Measurements from ENCODE around the gene SLC35B4.
A peak's percentile ranks its signal among the peaks of the same experiment; 100 is the strongest.

Gene SLC35B4

DNA sequence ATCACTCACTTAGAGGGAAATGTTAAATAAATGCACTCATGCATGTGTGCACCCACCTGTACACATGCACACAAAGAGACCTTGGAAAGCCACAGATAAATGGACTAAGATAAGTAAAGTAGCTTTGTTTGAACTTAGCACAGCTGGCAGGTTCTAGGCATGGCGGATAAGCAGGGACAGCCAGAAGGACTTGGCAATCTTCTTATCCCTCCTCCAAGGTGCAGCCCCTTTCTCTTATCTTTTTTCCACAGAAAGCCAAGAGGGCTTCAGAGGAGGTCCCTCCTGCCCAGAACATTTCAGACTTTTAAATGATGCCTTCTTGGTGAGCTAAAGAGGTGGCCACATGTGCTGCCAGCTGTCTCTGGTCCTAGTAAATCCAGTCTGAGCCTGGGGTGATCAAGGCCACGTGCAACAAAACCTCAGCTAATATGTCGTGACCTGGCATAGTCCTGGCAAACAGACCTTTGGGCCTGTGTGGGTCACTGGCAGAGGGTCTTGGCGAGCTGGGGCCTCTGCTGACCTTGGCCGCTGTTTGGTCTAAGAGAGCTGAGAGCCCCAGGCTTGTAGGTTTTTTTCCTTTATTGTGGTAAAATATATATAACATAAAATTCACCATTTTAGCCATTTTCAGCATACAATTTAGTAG is 43.2 kb upstream of the SLC35B4 start:
- H3K36me3 Mint-ChIP-seq (ENCODE audit: low read depth), result no peaks in the 10 kb centered on the region
- no peak overlapping the region for H3K4me3 Mint-ChIP-seq
- H3K27ac Mint-ChIP-seq, result no peak overlapping the region
- peaks cover 18% of the 10 kb centered on the region for H3K27me3 Mint-ChIP-seq (ENCODE audit: low read depth)
- no peaks in the 10 kb centered on the region for H3K4me1 Mint-ChIP-seq
- no peaks in the 10 kb centered on the region for H3K9me3 Mint-ChIP-seq
- TF ChIP-seq, protein P1, sequence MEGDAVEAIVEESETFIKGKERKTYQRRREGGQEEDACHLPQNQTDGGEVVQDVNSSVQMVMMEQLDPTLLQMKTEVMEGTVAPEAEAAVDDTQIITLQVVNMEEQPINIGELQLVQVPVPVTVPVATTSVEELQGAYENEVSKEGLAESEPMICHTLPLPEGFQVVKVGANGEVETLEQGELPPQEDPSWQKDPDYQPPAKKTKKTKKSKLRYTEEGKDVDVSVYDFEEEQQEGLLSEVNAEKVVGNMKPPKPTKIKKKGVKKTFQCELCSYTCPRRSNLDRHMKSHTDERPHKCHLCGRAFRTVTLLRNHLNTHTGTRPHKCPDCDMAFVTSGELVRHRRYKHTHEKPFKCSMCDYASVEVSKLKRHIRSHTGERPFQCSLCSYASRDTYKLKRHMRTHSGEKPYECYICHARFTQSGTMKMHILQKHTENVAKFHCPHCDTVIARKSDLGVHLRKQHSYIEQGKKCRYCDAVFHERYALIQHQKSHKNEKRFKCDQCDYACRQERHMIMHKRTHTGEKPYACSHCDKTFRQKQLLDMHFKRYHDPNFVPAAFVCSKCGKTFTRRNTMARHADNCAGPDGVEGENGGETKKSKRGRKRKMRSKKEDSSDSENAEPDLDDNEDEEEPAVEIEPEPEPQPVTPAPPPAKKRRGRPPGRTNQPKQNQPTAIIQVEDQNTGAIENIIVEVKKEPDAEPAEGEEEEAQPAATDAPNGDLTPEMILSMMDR (IDR thresholded peaks at IDR 0.05; ENCODE audit: unreplicated experiment in 3 of 3), result no peak

DNA sequence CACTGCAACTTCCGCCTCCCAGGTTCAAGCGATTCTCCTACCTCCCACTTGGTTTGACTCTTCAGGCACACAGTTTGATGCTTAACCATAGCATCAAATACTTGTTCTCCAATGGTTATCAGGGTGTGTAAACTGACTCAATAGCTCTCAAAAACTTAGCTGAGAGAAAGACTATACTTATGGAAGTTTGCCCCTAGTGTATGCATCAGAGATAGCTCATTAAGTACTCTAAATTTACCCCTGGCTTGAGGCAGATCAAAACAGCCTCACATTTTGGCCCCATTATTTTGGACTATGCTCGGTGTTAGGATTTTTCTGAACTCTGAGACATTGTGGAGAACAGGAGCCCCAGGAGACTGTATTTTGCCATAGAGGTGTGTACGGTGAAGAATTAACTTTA is 40.8 kb upstream of the SLC35B4 start:
- Mint-ChIP-seq H3K4me1 (no peaks in the 10 kb centered on the region), H3K36me3 (ENCODE audit: low read depth) (no peaks in the 10 kb centered on the region), H3K27me3 (ENCODE audit: low read depth) (peaks cover 22% of the 10 kb centered on the region), H3K4me3 (no peak overlapping the region), H3K9me3 (no peaks in the 10 kb centered on the region), H3K27ac (no peak overlapping the region)
- TF ChIP-seq, protein P1 (IDR thresholded peaks at IDR 0.05; ENCODE audit: unreplicated experiment in 3 of 3), result no peak

DNA sequence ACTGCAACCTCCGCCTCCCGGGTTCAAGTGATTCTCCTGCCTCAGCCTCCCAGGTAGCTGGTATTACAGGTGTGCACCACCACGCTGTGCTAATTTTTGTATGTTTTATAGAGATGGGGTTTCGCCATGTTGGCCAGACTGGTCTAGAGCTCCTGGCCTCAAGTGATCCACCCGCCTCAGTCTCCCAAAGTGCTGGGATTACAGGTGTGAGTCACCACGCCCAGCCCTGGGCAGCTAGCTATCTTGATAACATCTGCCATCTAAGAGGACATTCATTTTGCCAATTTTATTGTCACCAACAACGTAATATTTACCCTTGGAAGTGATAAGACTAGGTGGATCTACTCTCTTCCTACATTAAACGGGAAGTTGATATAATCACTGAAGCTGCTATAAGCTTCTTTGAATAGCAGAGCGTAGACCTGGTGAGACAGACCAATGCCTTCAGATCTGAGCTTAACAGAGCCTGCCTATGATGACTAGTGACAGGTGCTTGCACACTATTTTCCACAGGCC is 39.7 kb upstream of the SLC35B4 start:
- H3K4me1 Mint-ChIP-seq, result no peaks in the 10 kb centered on the region
- no peaks in the 10 kb centered on the region for H3K9me3 Mint-ChIP-seq
- TF ChIP-seq, protein P1 (IDR thresholded peaks at IDR 0.05; ENCODE audit: unreplicated experiment in 3 of 3), result no peak
- peak overlapping the region in 2 of 3 experiments; percentile 79 to 94 for H3K27ac Mint-ChIP-seq
- H3K36me3 Mint-ChIP-seq (ENCODE audit: low read depth), result no peaks in the 10 kb centered on the region
- no peak overlapping the region for H3K4me3 Mint-ChIP-seq
- peaks cover 13% of the 10 kb centered on the region for H3K27me3 Mint-ChIP-seq (ENCODE audit: low read depth)

DNA sequence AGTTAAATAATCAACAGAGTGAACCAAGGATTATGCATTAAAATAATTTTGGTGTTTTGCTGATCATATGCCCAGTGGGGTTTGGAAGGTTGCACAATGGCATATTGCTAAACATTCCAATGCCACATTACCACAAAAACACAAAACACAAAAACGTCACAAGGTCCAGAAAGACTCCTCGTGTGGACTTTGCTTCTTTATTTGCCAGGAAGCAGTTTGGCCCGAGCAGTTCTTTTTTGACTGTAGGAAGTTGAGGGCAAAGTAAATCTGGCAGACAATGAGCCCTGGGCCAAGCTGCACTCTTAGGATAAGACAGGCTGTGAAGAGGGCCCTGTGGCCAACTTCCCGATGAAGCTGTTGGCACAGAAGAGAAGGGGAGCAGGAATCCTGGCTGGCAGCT is 39.2 kb upstream of the SLC35B4 start:
- TF ChIP-seq, protein P1 (IDR thresholded peaks at IDR 0.05; ENCODE audit: unreplicated experiment in 3 of 3), result no peak
- H3K9me3 Mint-ChIP-seq, result no peaks in the 10 kb centered on the region
- H3K27me3 Mint-ChIP-seq (ENCODE audit: low read depth), result peaks cover 13% of the 10 kb centered on the region
- peaks cover 4% of the 10 kb centered on the region for H3K4me1 Mint-ChIP-seq
- H3K27ac Mint-ChIP-seq, result peak overlapping the region; percentile 76 to 94 (median 79)
- H3K4me3 Mint-ChIP-seq, result no peak overlapping the region
- H3K36me3 Mint-ChIP-seq (ENCODE audit: low read depth), result no peaks in the 10 kb centered on the region

GRCh38 chr7:134355004-134355525 is 38.3 kb upstream of the SLC35B4 start:
- Mint-ChIP-seq H3K4me1 (peaks cover 9% of the 10 kb centered on the region), H3K36me3 (ENCODE audit: low read depth) (no peaks in the 10 kb centered on the region)
- TF ChIP-seq, protein P1 (IDR thresholded peaks at IDR 0.05; ENCODE audit: unreplicated experiment in 3 of 3), result no peak

DNA sequence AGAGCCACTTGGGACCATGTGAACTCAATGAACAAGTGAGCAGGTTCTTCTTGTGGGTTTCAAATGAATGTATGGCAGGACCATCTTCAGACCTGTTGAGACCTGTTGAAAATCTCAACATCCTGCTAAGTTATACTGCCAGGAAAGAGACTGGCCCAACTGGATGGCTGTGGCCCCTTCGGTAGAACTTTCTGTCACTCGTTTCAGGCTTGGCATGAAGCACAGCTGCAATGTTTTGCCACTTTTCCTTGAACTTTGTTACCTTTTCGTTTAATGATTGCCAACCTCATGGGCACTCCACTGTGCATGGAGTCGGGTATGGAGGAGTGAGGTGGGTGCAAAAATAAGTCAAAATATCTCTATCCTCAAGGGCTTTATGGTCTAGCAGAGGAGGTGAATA is 36.7 kb upstream of the SLC35B4 start:
- TF ChIP-seq, protein P1 (IDR thresholded peaks at IDR 0.05; ENCODE audit: unreplicated experiment in 3 of 3), result no peak
- Mint-ChIP-seq H3K27ac (no peak overlapping the region), H3K9me3 (no peaks in the 10 kb centered on the region), H3K27me3 (ENCODE audit: low read depth) (peaks cover 14% of the 10 kb centered on the region), H3K36me3 (ENCODE audit: low read depth) (no peaks in the 10 kb centered on the region), H3K4me1 (peaks cover 9% of the 10 kb centered on the region), H3K4me3 (no peak overlapping the region)

More at GRCh38 chr7:134355004-134355525, 38.3 kb upstream of the SLC35B4 start:
- no peaks in the 10 kb centered on the region for H3K9me3 Mint-ChIP-seq
- H3K27me3 Mint-ChIP-seq (ENCODE audit: low read depth), result peaks cover 10% of the 10 kb centered on the region
- H3K4me3 Mint-ChIP-seq, result no peak overlapping the region
- peak overlapping the region in 1 of 3 experiments; percentile 94 for H3K27ac Mint-ChIP-seq

Measured in nephron (organoid).